A673 (cell line): ENCODE measurements around the gene IL17A. TPM values are rescaled to one million over a fixed set of nuclear protein-coding genes. Genes with fewer than 3 reads are reported as not detected.

Source experiments
- BruUV-seq: library from RNA; stranded (reverse); fragments of 400-500 nt; replicated peaks from 2 replicates; lab custom pipeline; 2021; lab: Mats Ljungman, UMichigan
- CTCF ChIA-PET: fragments of 300-600 bp; sonication (Branson Sonifier 250); formaldehyde crosslinking; loops from one replicate; lab custom pipeline; 2022; ENCODE audit warnings: antibody characterized with exemption; lab: Charles Lee
- POLR2A ChIA-PET: fragments of 300-600 bp; sonication (Branson Sonifier 250); formaldehyde crosslinking; loops from one replicate; lab custom pipeline; 2022; ENCODE audit warnings: antibody characterized with exemption; ENCODE audit not compliant: low non-redundant PET; lab: Charles Lee
- DNase-seq: peaks from one replicate; pipeline ENCODE4 v3.0.0-alpha.2; 2015; ENCODE audit warnings: low spot score
- H3K27ac ChIP-seq: fragments of 200-600 bp; sonication (generic); 2 replicates; pipeline ENCODE4 v1.5.1; 2016; ENCODE audit warnings: mixed run types, low read depth, mild to moderate bottlenecking, mixed read lengths, antibody characterized with exemption, low read length; ENCODE audit not compliant: poor library complexity, severe bottlenecking
- H3K27me3 ChIP-seq: fragments of 200-600 bp; sonication (generic); replicated peaks from 2 replicates; pipeline ENCODE4 v1.6.1; 2017; ENCODE audit warnings: mixed run types, low read depth, mild to moderate bottlenecking, mixed read lengths, antibody characterized with exemption, low read length; ENCODE audit not compliant: insufficient read depth, poor library complexity
- H3K36me3 ChIP-seq: fragments of 200-600 bp; sonication (generic); 2 replicates; pipeline ENCODE4 v1.6.1; 2016; ENCODE audit warnings: mixed run types, mild to moderate bottlenecking, mixed read lengths, antibody characterized with exemption, low read length; ENCODE audit not compliant: insufficient read depth, poor library complexity, severe bottlenecking
- H3K4me1 ChIP-seq: fragments of 200-600 bp; sonication (generic); 2 replicates; pipeline ENCODE4 v1.6.1; 2017; ENCODE audit warnings: mixed run types, mild to moderate bottlenecking, mixed read lengths, antibody characterized with exemption, low read length; ENCODE audit not compliant: insufficient read depth, poor library complexity, severe bottlenecking
- H3K4me3 ChIP-seq: fragments of 200-600 bp; sonication (generic); 2 replicates; pipeline ENCODE4 v1.5.1; 2016; ENCODE audit warnings: low read depth, mixed run types, mild to moderate bottlenecking, mixed read lengths, low read length; ENCODE audit not compliant: poor library complexity, severe bottlenecking
- H3K9me3 ChIP-seq: fragments of 200-600 bp; sonication (generic); 2 replicates; pipeline ENCODE4 v1.6.1; 2016; ENCODE audit warnings: mixed run types, low read depth, mild to moderate bottlenecking, mixed read lengths, antibody characterized with exemption, low read length; ENCODE audit not compliant: poor library complexity, severe bottlenecking
- EZH2 ChIP-seq: fragments of 200-600 bp; sonication (generic); IDR thresholded peaks from 2 replicates; pipeline ENCODE4 v1.6.1; 2017; ENCODE audit warnings: borderline replicate concordance, low read depth, mild to moderate bottlenecking, mixed read lengths, antibody characterized with exemption, low read length; ENCODE audit not compliant: poor library complexity, severe bottlenecking
- intact Hi-C: fragments of 100-400 bp; cut with micrococcal nuclease; formaldehyde crosslinking; loops from one replicate; pipeline ENCODE4 v1.10.0; 2022; ENCODE audit not compliant: unreplicated experiment
- total RNA-seq: library from RNA; stranded (reverse); gene quantifications from 2 replicates; pipeline ENCODE4 v1.2.3, GENCODE V29; 2021
- TF ChIP-seq, protein P1 (sequence below): fragments of 300-800, 200-600 bp; sonication (generic); conservative IDR thresholded peaks from 2 replicates; pipeline ENCODE4 v1.5.1; 2017; ENCODE audit warnings: low read depth, mild to moderate bottlenecking, antibody characterized with exemption, low read length, moderate library complexity, mixed read lengths

Gene IL17A
- total RNA-seq, 1 experiment from 2014 or later: not detected

DNA sequence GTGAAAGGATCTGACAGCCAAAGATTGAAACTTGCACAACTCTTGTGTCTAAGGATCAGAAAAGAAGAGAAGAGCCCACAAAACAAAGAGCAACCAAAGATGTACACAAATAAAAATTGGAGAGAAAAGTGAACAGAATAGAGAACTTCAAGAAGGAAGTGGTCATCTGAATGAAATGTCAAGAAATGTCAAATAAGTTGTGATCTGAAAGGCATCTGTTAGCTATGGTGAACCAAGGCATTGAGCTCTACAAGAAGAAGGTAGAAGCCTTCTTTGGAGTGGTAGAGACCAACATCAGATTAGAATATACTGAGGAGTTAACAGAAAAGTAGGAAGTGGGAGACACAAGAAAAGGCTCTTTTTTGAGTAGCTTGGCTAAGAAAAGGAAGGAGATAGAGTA is 29.6 kb downstream of the IL17A start:
- intact Hi-C loops: no loop called here
- no peaks in the 10 kb centered on the region for H3K36me3 ChIP-seq
- DNase-seq: no peak
- no peaks in the 10 kb centered on the region for H3K27me3 ChIP-seq
- H3K4me1 ChIP-seq: no peaks in the 10 kb centered on the region
- POLR2A ChIA-PET: interaction anchor here (0.6 kb wide), 1 partner anchor 10 kb away, joined by 3 read pairs; no protein-coding TSS in a partner anchor
- H3K4me3 ChIP-seq: no peak overlapping the region
- BruUV-seq: no TSS peak
- TF ChIP-seq, protein P1, sequence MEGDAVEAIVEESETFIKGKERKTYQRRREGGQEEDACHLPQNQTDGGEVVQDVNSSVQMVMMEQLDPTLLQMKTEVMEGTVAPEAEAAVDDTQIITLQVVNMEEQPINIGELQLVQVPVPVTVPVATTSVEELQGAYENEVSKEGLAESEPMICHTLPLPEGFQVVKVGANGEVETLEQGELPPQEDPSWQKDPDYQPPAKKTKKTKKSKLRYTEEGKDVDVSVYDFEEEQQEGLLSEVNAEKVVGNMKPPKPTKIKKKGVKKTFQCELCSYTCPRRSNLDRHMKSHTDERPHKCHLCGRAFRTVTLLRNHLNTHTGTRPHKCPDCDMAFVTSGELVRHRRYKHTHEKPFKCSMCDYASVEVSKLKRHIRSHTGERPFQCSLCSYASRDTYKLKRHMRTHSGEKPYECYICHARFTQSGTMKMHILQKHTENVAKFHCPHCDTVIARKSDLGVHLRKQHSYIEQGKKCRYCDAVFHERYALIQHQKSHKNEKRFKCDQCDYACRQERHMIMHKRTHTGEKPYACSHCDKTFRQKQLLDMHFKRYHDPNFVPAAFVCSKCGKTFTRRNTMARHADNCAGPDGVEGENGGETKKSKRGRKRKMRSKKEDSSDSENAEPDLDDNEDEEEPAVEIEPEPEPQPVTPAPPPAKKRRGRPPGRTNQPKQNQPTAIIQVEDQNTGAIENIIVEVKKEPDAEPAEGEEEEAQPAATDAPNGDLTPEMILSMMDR: no peak
- TF ChIP-seq EZH2: no peak
- H3K9me3 ChIP-seq: no peaks in the 10 kb centered on the region
- CTCF ChIA-PET: no interaction called here
- H3K27ac ChIP-seq: no peak overlapping the region

DNA sequence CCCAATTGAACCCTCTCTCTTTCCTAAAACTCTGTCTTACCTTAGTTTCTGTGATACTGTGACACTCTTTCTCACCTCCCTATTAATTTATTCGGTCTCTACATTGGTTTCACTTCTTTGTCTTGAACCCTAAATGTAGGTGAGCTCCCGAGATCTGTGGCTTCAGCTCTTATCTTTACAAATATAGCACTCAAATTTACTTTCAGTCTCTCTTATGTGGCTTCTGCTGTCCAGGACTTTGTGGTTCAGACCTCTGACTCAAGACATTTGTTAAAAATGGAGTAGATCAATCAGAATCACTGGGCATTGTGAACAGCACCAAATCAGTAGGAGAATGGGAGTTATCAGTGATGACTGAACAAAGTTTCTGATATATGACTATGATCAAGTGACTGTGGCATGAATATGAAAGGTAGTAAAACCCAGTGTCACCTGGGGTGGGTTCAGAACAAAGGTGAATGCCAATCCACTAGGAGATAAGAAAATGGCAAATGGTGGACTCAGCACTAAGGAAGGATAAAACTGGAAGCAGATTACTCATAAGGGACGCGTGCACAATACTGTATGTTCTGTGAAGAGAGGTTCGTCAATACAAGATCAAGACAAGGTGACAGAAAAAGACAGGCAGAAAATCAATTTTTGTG is 30.9 kb downstream of the IL17A start:
- no peaks in the 10 kb centered on the region for H3K27me3 ChIP-seq
- no TSS peak for BruUV-seq
- H3K36me3 ChIP-seq: no peaks in the 10 kb centered on the region
- H3K4me3 ChIP-seq: no peak overlapping the region
- ChIA-PET CTCF (no interaction called here), POLR2A (no interaction called here)
- no peaks in the 10 kb centered on the region for H3K4me1 ChIP-seq
- intact Hi-C loops: no loop called here
- TF ChIP-seq, protein P1: no peak
- TF ChIP-seq EZH2: no peak
- no peaks in the 10 kb centered on the region for H3K9me3 ChIP-seq
- H3K27ac ChIP-seq: no peak overlapping the region
- no peak for DNase-seq

DNA sequence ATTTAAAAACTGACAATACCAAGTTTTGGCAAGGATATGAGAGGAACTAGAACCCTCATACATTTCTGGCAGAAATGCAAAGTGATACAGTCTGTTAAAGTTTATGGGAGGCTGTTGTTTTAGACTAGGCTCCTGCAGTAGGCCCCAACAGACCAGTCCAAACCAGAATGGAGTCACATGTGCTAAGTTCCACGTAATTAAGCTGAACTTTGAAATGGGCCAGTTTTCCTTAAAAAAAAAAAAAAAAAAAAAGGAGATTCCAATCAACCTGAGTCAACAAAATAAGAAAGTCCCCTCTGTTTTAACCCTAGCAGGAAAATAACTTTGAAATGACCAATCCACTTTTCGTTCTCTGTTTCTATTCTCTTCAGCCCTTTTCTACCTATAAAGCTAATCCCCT is 31.6 kb downstream of the IL17A start:
- BruUV-seq: no TSS peak
- intact Hi-C loops: no loop called here
- Histone ChIP-seq H3K36me3 (no peaks in the 10 kb centered on the region), H3K27me3 (no peaks in the 10 kb centered on the region), H3K4me1 (no peaks in the 10 kb centered on the region), H3K4me3 (no peak overlapping the region), H3K9me3 (no peaks in the 10 kb centered on the region), H3K27ac (no peak overlapping the region)
- no peak for TF ChIP-seq EZH2
- TF ChIP-seq, protein P1: no peak
- no peak for DNase-seq
- ChIA-PET CTCF (no interaction called here), POLR2A (no interaction called here)
